T47D (cell line): ENCODE data around the gene C1GALT1C1.

ENCODE experiments used
- DNase-seq, 2 experiments: peaks; one replicate each; pipeline versions ENCODE4 v3.0.0 to v3.0.0-alpha.2; 2011 to 2012; ENCODE audit warnings: low read depth in 1 of 2, low spot score in 1 of 2
- JUND ChIP-seq: IDR thresholded peaks from 2 replicates; pipeline ENCODE4 v1.6.1; 2012; ENCODE audit warnings: low read depth
- in situ Hi-C: cut with HindIII; loops from 2 replicates; pipeline ENCODE4 v1.10.0; 2016; ENCODE audit warnings: low sequenced_read_pairs, low pct_unique_long_range_greater_than_20kb

Gene C1GALT1C1

DNA sequence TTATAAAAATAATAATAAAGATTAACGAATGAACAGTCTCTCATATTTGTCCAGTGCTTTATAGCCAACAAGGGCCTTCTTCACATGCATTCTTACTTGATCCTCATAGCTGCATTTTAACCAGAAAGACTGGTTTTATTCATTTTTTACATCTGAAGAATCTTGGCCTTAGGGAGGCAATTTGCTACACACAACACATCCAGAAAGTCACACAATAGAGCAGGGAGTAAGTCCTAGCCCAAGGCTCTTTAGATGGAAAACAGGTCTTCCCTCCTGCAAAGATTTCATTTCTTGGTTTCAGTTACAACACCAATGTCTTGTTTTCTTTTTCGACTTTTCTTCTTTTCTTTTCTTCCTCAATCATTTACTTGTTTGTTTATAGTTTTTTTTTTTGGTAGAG, 13.0 kb upstream of the C1GALT1C1 start:
- DNase-seq = peak in 1 of 2 experiments; percentile 64
- in situ Hi-C loops = no loop called here
- TF ChIP-seq JUND = no peak

- TF ChIP-seq JUND = no peak
- in situ Hi-C loops = no loop called here
- DNase-seq = no peak
Measured at GRCh38 chrX:120638619-120639018, 8.8 kb upstream of the C1GALT1C1 start.

DNA sequence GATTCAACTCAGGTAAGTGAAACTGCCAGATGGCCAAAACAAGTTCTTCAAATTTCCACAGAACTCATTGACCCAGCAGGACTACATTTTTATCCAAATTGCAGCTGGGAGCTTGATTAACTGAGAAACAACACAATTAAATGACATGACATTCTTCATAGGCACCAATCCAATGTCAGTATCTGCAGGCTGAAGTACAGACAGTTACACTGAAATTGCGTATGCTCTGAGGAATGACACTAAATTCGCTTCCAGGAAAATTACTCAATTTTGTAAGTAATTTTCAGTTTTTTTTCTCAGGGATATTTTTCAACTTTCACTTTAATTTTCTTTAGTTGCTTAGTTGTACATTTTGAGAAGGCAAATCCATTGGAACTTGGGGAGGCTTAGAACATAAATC, 4.5 kb downstream of the C1GALT1C1 start:
- DNase-seq = no peak
- in situ Hi-C loops = no loop called here
- no peak for TF ChIP-seq JUND

DNA sequence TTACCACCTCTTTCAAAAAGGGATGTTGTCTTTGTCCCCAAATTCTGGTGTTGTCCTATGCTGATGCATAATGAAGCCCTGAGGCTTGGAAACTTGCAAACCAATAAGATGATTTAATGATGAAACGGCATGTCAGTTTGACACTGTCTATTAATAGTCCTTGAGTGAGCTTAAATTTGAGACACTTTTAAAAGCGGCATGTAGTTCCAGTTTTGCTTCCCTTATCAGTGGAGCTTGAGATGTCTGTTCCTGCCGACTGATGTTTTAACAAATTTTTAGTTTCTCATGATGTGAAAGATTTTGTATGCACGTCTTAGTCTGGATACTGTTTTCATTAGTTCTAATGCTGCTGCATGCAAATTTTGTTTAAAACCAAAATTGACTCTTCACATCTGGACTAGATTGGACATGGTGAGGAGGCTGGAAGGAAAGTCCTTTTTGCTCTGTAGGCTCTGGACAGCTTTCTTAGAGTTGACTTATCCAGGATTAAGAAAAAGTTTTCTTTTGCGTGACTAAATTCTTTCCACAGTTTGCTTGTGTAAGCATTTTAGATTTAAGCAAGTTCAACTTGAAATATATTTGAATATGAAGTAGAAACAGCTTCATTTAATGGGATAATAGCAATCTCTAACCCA, 11.7 kb downstream of the C1GALT1C1 start:
- no peak for TF ChIP-seq JUND
- in situ Hi-C loops = no loop called here
- no peak for DNase-seq

DNA sequence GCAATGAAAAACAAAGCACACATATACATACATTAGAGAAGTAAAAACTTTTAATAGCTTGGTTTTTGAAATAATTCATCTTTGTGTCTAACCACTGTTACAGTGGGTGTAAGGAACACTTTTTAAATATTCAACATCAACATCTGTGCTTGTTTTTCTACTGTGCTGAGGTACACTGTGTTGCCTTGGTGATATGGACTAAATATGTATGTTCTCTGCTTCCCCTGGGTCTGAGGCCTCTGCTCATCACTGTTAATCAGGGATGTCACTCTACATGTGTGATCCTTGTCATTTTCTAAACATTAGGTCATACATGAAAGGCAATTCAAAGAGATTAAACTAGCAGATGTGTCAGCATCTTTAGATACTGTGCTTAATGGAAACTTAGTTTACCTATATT, 15.0 kb downstream of the C1GALT1C1 start:
- TF ChIP-seq JUND = no peak
- DNase-seq = no peak
- in situ Hi-C loops = no loop called here

DNA sequence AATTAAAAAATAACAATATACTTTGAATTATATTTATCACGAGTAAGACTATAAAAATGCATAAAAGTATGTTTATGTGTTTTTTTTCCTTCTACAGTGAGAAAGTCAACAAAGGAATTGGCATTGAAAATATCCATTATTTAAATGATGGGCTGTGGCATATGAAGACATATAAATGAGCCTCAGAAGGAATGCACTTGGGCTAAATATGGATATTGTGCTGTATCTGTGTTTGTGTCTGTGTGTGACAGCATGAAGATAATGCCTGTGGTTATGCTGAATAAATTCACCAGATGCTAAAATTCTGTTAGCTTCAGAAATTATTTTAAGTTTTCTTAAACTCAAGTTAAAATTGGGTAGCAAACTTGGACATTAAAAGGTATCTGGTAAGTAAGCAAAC, 17.8 kb downstream of the C1GALT1C1 start:
- in situ Hi-C loops = no loop called here
- no peak for TF ChIP-seq JUND
- DNase-seq = no peak

- peak in 1 of 2 experiments; percentile 9 for DNase-seq
- in situ Hi-C loops = no loop called here
- TF ChIP-seq JUND = no peak
Measured at GRCh38 chrX:120604361-120604782, 25.5 kb downstream of the C1GALT1C1 start.

- TF ChIP-seq JUND = no peak
- in situ Hi-C loops = no loop called here
- DNase-seq = peak; percentile 13 to 93
Measured at GRCh38 chrX:120603707-120604360, 26.0 kb downstream of the C1GALT1C1 start, which contains the start of gene MCTS1. Gene MCTS1, plus strand, starts transcription at chrX:120604101. Its CDS starts 136 bp downstream, at chrX:120604237.

DNA sequence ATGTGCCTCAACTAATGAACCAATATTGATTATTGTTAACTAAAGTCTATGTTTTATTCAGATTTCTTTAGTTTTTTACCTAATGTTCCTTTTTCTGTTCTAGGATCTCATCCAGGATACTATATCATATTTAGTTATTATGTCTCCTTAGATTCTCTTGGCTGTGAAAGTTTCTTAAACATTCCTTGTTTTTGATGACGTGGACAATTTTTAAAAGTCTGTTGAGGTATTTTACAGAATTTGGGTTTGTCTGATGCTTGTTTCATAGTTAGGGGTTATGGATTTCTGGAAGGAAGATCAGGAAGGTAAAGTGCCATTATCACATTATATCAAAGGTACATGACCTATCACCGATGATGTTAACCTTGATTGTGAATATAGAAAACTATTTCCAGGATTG, 44.2 kb downstream of the C1GALT1C1 start:
- no peak for TF ChIP-seq JUND
- DNase-seq = no peak
- in situ Hi-C loops = no loop called here
